ENCODE results near the gene ZNF775.

- TF ChIP-seq POLR2A (IDR thresholded peaks at IDR 0.05; ENCODE audit: low read length) (no peak), GATA1 (IDR thresholded peaks at IDR 0.05; ENCODE audit: low read depth, low read length) (no peak)
Observed at GRCh38 chr7:150420242-150420641, 41.1 kb downstream of the ZNF775 start.
